Liver (tissue), 9 donors: ENCODE data around the gene HRC. TPM values are rescaled to one million over a fixed set of nuclear protein-coding genes. Genes with fewer than 3 reads are reported as not detected.

Source experiments
- DNase-seq: peaks from one replicate; pipeline ENCODE4 v3.0.0-alpha.2; 2017; ENCODE audit warnings: low spot score
- H3K27ac ChIP-seq, 2 donors: one replicate each; pipeline ENCODE4 v1.7.0; 2013; ENCODE audit warnings: inconsistent platforms in 2 of 2, low read length in 2 of 2, control low read depth in 1 of 2, low read depth in 1 of 2, mild to moderate bottlenecking in 1 of 2
- H3K27me3 ChIP-seq, 4 donors: one replicate each; pipeline versions ENCODE4 v1.6.1 to v1.7.0; 2013; ENCODE audit warnings: low read length in 3 of 4, inconsistent platforms in 1 of 4, mild to moderate bottlenecking in 1 of 4, moderate library complexity in 1 of 4; ENCODE audit not compliant: control insufficient read depth in 4 of 4, insufficient read depth in 4 of 4
- H3K36me3 ChIP-seq, 4 donors: one replicate each; pipeline versions ENCODE4 v1.6.1 to v1.7.0; 2013; ENCODE audit warnings: low read length in 3 of 4, mild to moderate bottlenecking in 3 of 4, low read depth in 1 of 4, moderate library complexity in 1 of 4; ENCODE audit not compliant: control insufficient read depth in 4 of 4, insufficient read depth in 3 of 4
- H3K4me1 ChIP-seq, 4 donors: one replicate each; pipeline versions ENCODE4 v1.6.1 to v1.7.0; 2013; ENCODE audit warnings: low read length in 3 of 4, mild to moderate bottlenecking in 3 of 4, moderate library complexity in 1 of 4; ENCODE audit not compliant: control insufficient read depth in 4 of 4, insufficient read depth in 4 of 4
- H3K4me3 ChIP-seq, 3 donors: one replicate each; pipeline versions ENCODE4 v1.6.1 to v1.7.0; 2013; ENCODE audit warnings: low read length in 3 of 3, control low read depth in 1 of 3, low read depth in 1 of 3, mild to moderate bottlenecking in 1 of 3
- H3K9ac ChIP-seq, 2 donors: one replicate each; pipeline ENCODE4 v1.7.0; 2013; ENCODE audit warnings: low read length in 2 of 2, mild to moderate bottlenecking in 2 of 2, moderate library complexity in 2 of 2, control low read depth in 1 of 2, low read depth in 1 of 2
- H3K9me3 ChIP-seq, 4 donors: one replicate each; pipeline versions ENCODE4 v1.6.1 to v1.7.0; 2013; ENCODE audit warnings: low read length in 3 of 4; ENCODE audit not compliant: control insufficient read depth in 4 of 4
- EGR1 ChIP-seq, 2 donors: IDR thresholded peaks; 2 replicates each; pipeline ENCODE4 v1.6.1; 2016 to 2018; ENCODE audit warnings: antibody characterized with exemption in 2 of 2, low read depth in 2 of 2
- FOXA2 ChIP-seq: IDR thresholded peaks from 2 replicates; pipeline ENCODE4 v1.6.1; 2016; ENCODE audit warnings: antibody characterized with exemption
- GABPA ChIP-seq, 2 donors: IDR thresholded peaks in 1 of 2; conservative IDR thresholded peaks in 1 of 2; 2 replicates each; pipeline ENCODE4 v1.6.1; 2016; ENCODE audit warnings: antibody characterized with exemption in 2 of 2, mild to moderate bottlenecking in 1 of 2, moderate library complexity in 1 of 2
- HNF4A ChIP-seq, 2 donors: conservative IDR thresholded peaks; 2 replicates each; pipeline ENCODE4 v1.6.1; 2016; ENCODE audit warnings: antibody characterized with exemption in 2 of 2, mild to moderate bottlenecking in 2 of 2
- HNF4G ChIP-seq: IDR thresholded peaks from 2 replicates; pipeline ENCODE4 v1.6.1; 2016; ENCODE audit warnings: antibody characterized with exemption
- JUND ChIP-seq, 2 donors: IDR thresholded peaks; 2 replicates each; pipeline ENCODE4 v1.6.1; 2016; ENCODE audit warnings: antibody characterized with exemption in 2 of 2
- NR2F2 ChIP-seq: IDR thresholded peaks from 2 replicates; pipeline ENCODE4 v1.6.1; 2016; ENCODE audit warnings: antibody characterized with exemption
- RAD21 ChIP-seq, 2 donors: IDR thresholded peaks; 2 replicates each; pipeline ENCODE4 v1.6.1; 2016; ENCODE audit warnings: antibody characterized with exemption in 2 of 2, mild to moderate bottlenecking in 2 of 2
- RXRA ChIP-seq, 2 donors: IDR thresholded peaks; 2 replicates each; pipeline ENCODE4 v1.6.1; 2017 to 2018; ENCODE audit warnings: antibody characterized with exemption in 2 of 2, mild to moderate bottlenecking in 1 of 2
- SP1 ChIP-seq: IDR thresholded peaks from 2 replicates; pipeline ENCODE4 v1.6.1; 2018; ENCODE audit warnings: antibody characterized with exemption, mild to moderate bottlenecking
- TAF1 ChIP-seq: conservative IDR thresholded peaks from 2 replicates; pipeline ENCODE4 v1.6.1; 2016; ENCODE audit warnings: antibody characterized with exemption, mild to moderate bottlenecking
- YY1 ChIP-seq: IDR thresholded peaks from 2 replicates; pipeline ENCODE4 v1.6.1; 2016; ENCODE audit warnings: antibody characterized with exemption, mild to moderate bottlenecking
- WGBS: extraction: QIAGEN DNeasy Blood & Tissue Kit; methylation state at CpG from one replicate; pipeline ENCODE4 v1.1.7; 2013; 5-methylcytosine and 5-hydroxymethylcytosine counted together
- polyA plus RNA-seq, 2 donors: library from polyadenylated mRNA; stranded (reverse) in 1 of 2; unstranded in 1 of 2; fragments of 200-250 nt in 1 of 2; fragments of >200 nt in 1 of 2; fragmentation: Nextera tagmentation in 1 of 2; extraction: Ambion mirVana in 1 of 2; gene quantifications; one replicate each; pipeline versions ENCODE4 v1.2.1 to v1.2.3, GENCODE V29; 2013 to 2015
- total RNA-seq, 2 donors: library from RNA; depleted of rRNA; stranded (reverse); fragments of >200 nt; gene quantifications; one replicate each; pipeline ENCODE4 v1.2.3, GENCODE V29; 2014
- TF ChIP-seq, protein P1 (sequence below): IDR thresholded peaks from 2 replicates; pipeline ENCODE4 v1.6.1; 2016; ENCODE audit warnings: antibody characterized with exemption
- TF ChIP-seq, protein P2 (sequence below): fragments of 150-350 bp; IDR thresholded peaks from 2 replicates; pipeline ENCODE4 v1.5.1; 2017; ENCODE audit warnings: improper control_type of control experiment, low read depth, low read length; ENCODE audit not compliant: missing input control
- TF ChIP-seq, protein P3 (sequence below): IDR thresholded peaks from 2 replicates; pipeline ENCODE4 v1.6.1; 2016; ENCODE audit warnings: antibody characterized with exemption
- TF ChIP-seq, protein P4 (sequence below): IDR thresholded peaks from 2 replicates; pipeline ENCODE4 v1.6.1; 2016; ENCODE audit warnings: antibody characterized with exemption, mild to moderate bottlenecking
- donor health status: healthy.
- donor health status: healthy.
- donor health status: healthy.
- donor health status: healthy.
- donor health status: healthy.

Gene HRC, protein sequence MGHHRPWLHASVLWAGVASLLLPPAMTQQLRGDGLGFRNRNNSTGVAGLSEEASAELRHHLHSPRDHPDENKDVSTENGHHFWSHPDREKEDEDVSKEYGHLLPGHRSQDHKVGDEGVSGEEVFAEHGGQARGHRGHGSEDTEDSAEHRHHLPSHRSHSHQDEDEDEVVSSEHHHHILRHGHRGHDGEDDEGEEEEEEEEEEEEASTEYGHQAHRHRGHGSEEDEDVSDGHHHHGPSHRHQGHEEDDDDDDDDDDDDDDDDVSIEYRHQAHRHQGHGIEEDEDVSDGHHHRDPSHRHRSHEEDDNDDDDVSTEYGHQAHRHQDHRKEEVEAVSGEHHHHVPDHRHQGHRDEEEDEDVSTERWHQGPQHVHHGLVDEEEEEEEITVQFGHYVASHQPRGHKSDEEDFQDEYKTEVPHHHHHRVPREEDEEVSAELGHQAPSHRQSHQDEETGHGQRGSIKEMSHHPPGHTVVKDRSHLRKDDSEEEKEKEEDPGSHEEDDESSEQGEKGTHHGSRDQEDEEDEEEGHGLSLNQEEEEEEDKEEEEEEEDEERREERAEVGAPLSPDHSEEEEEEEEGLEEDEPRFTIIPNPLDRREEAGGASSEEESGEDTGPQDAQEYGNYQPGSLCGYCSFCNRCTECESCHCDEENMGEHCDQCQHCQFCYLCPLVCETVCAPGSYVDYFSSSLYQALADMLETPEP
- 1 to 10 TPM; 1.2 TPM for total RNA-seq
- polyA plus RNA-seq = under 1 TPM; 0.25 to 0.51 TPM

DNA sequence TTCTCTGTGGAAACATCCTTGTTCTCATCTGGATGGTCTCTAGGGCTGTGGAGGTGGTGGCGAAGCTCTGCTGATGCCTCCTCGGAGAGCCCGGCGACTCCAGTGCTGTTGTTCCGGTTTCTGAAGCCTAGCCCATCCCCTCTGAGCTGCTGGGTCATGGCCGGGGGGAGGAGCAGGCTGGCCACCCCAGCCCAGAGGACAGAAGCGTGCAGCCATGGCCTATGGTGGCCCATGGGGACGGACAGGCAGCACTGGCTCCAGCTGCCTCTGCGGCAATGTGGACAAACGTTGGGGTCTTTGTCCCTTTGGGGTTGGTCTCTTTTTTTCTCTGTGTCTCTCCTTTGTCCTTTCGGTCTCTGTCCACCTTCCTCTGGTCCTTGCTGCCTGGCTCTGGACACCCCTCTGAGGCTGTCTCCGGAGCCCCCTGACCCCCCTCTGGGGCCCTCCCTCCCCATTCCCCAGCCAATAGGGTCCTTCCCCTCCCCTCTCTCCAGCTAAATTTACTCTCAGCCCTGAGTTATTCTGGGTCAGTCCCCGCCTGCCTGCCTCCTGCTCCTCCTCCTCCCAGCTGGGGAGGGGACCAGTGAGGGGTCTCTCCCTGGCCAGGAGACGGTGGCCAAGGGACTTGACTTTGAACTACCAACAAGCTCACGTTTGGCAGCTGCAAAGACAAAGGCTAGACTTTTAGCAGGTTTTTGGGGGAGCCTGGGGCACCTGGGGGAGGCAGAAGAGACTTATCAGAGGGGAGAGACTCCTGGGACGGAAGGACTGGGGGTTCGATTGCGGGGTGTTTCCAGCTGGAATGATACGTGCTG lies at the start of gene HRC:
TSS of gene HRC (minus strand) at position 392 of the 815 bp plus-strand sequence. CDS start at position 233, 159 bp downstream.
- no peak within 1 kb of the TSS for H3K9ac ChIP-seq
- DNase-seq = peak; percentile 33
- H3K27ac ChIP-seq = peak within 1 kb of the TSS; percentile 16 to 37
- peaks cover 0 to 2% (median 0%) of the 10 kb centered on the region in 4 donors for H3K36me3 ChIP-seq
- H3K4me3 ChIP-seq = no peak within 1 kb of the TSS
- 59% methylated on average over 19 of the region's 19 CpGs for WGBS
- H3K27me3 ChIP-seq = no peaks in the 10 kb centered on the region
- H3K9me3 ChIP-seq = no peaks in the 10 kb centered on the region
- H3K4me1 ChIP-seq = peaks cover 3 to 18% (median 13%) of the 10 kb centered on the region in 4 donors
- TF ChIP-seq HNF4A (conservative IDR thresholded peaks at IDR 0.05) (no peak), RXRA (IDR thresholded peaks at IDR 0.05) (no peak), SP1 (no peak), JUND (IDR thresholded peaks at IDR 0.05) (no peak), FOXA2 (no peak)
- TF ChIP-seq, protein P1, sequence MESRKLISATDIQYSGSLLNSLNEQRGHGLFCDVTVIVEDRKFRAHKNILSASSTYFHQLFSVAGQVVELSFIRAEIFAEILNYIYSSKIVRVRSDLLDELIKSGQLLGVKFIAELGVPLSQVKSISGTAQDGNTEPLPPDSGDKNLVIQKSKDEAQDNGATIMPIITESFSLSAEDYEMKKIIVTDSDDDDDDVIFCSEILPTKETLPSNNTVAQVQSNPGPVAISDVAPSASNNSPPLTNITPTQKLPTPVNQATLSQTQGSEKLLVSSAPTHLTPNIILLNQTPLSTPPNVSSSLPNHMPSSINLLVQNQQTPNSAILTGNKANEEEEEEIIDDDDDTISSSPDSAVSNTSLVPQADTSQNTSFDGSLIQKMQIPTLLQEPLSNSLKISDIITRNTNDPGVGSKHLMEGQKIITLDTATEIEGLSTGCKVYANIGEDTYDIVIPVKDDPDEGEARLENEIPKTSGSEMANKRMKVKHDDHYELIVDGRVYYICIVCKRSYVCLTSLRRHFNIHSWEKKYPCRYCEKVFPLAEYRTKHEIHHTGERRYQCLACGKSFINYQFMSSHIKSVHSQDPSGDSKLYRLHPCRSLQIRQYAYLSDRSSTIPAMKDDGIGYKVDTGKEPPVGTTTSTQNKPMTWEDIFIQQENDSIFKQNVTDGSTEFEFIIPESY = no peak

DNA sequence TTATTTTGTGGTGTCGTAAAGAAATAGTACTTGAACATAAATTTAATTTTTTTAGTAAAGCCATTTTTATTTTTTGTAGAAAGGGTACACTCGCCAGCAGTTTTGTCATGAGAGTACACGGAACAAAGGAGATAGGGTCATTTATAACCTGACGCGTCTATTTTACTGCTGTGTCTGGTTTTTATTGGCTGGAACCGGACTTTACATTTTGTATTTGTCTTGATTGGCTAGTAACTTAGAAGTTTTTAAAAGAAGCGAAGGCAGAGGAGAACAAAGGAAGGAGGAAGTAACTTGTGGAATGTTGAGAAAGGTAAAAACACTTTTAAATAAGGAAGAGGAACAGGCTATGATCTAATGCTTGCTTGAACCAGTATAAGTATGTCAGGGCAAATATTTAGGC lies 45.8 kb upstream of the HRC start:
- no peak overlapping the region for H3K27ac ChIP-seq
- DNase-seq = no peak
- WGBS = 80% methylated on average over 7 of the region's 7 CpGs
- H3K9ac ChIP-seq = no peak overlapping the region
- no peak overlapping the region for H3K4me3 ChIP-seq
- H3K9me3 ChIP-seq = no peaks in the 10 kb centered on the region
- peaks cover 0 to 2% (median under 1%) of the 10 kb centered on the region in 4 donors for H3K36me3 ChIP-seq
- no peaks in the 10 kb centered on the region for H3K4me1 ChIP-seq
- no peak for TF ChIP-seq HNF4A (conservative IDR thresholded peaks at IDR 0.05)
- TF ChIP-seq, protein P2, sequence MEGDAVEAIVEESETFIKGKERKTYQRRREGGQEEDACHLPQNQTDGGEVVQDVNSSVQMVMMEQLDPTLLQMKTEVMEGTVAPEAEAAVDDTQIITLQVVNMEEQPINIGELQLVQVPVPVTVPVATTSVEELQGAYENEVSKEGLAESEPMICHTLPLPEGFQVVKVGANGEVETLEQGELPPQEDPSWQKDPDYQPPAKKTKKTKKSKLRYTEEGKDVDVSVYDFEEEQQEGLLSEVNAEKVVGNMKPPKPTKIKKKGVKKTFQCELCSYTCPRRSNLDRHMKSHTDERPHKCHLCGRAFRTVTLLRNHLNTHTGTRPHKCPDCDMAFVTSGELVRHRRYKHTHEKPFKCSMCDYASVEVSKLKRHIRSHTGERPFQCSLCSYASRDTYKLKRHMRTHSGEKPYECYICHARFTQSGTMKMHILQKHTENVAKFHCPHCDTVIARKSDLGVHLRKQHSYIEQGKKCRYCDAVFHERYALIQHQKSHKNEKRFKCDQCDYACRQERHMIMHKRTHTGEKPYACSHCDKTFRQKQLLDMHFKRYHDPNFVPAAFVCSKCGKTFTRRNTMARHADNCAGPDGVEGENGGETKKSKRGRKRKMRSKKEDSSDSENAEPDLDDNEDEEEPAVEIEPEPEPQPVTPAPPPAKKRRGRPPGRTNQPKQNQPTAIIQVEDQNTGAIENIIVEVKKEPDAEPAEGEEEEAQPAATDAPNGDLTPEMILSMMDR = no peak
- TF ChIP-seq YY1 = no peak
- no peak for TF ChIP-seq SP1
- TF ChIP-seq, protein P1 = no peak
- TF ChIP-seq, protein P3, sequence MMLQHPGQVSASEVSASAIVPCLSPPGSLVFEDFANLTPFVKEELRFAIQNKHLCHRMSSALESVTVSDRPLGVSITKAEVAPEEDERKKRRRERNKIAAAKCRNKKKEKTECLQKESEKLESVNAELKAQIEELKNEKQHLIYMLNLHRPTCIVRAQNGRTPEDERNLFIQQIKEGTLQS = no peak
- no peak for TF ChIP-seq RAD21 (IDR thresholded peaks at IDR 0.05)
- TF ChIP-seq HNF4G = no peak
- no peak for TF ChIP-seq EGR1 (IDR thresholded peaks at IDR 0.05; ENCODE audit: low read depth in 2 of 2)
- TF ChIP-seq NR2F2 = no peak
- no peak for TF ChIP-seq GABPA (IDR thresholded peaks at IDR 0.05 in 1 of 2, conservative IDR thresholded peaks at IDR 0.05 in 1 of 2)
- TF ChIP-seq, protein P4, sequence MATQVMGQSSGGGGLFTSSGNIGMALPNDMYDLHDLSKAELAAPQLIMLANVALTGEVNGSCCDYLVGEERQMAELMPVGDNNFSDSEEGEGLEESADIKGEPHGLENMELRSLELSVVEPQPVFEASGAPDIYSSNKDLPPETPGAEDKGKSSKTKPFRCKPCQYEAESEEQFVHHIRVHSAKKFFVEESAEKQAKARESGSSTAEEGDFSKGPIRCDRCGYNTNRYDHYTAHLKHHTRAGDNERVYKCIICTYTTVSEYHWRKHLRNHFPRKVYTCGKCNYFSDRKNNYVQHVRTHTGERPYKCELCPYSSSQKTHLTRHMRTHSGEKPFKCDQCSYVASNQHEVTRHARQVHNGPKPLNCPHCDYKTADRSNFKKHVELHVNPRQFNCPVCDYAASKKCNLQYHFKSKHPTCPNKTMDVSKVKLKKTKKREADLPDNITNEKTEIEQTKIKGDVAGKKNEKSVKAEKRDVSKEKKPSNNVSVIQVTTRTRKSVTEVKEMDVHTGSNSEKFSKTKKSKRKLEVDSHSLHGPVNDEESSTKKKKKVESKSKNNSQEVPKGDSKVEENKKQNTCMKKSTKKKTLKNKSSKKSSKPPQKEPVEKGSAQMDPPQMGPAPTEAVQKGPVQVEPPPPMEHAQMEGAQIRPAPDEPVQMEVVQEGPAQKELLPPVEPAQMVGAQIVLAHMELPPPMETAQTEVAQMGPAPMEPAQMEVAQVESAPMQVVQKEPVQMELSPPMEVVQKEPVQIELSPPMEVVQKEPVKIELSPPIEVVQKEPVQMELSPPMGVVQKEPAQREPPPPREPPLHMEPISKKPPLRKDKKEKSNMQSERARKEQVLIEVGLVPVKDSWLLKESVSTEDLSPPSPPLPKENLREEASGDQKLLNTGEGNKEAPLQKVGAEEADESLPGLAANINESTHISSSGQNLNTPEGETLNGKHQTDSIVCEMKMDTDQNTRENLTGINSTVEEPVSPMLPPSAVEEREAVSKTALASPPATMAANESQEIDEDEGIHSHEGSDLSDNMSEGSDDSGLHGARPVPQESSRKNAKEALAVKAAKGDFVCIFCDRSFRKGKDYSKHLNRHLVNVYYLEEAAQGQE = no peak
- TF ChIP-seq TAF1 = no peak
- H3K27me3 ChIP-seq = no peaks in the 10 kb centered on the region
